Fibroblast of the aortic adventitia (primary cell): ENCODE data around the gene ANKRD28. TPM values are rescaled to one million over a fixed set of nuclear protein-coding genes. Genes with fewer than 3 reads are reported as not detected.
A peak's percentile ranks its signal among the peaks of the same experiment; 100 is the strongest.
"Not testable (repeated sequence)": the region's sequence is repeated elsewhere in the genome, so short reads cannot be mapped to it uniquely, and the experiment has no call there.

ENCODE experiments used
- DNase-seq: peaks from one replicate; pipeline ENCODE4 v3.0.0-alpha.2; 2010; ENCODE audit warnings: low read depth
- H3K4me3 ChIP-seq: 2 replicates; pipeline ENCODE4 v1.5.1; 2011; ENCODE audit warnings: low read depth, mild to moderate bottlenecking, control low read depth, low read length, moderate library complexity
- total RNA-seq: library from RNA; depleted of rRNA; stranded (reverse); fragments of >200 nt; gene quantifications from 2 replicates; pipeline ENCODE4 v1.2.3, GENCODE V29; 2012; ENCODE audit warnings: low replicate concordance
- TF ChIP-seq, protein P1 (sequence below): IDR thresholded peaks from 2 replicates; pipeline ENCODE4 v1.5.1; 2011; ENCODE audit warnings: mild to moderate bottlenecking, low read length, control low read depth, inconsistent platforms; ENCODE audit not compliant: insufficient read depth

ANKRD28 gene
- total RNA-seq, 1 donor, result 121 TPM

DNA sequence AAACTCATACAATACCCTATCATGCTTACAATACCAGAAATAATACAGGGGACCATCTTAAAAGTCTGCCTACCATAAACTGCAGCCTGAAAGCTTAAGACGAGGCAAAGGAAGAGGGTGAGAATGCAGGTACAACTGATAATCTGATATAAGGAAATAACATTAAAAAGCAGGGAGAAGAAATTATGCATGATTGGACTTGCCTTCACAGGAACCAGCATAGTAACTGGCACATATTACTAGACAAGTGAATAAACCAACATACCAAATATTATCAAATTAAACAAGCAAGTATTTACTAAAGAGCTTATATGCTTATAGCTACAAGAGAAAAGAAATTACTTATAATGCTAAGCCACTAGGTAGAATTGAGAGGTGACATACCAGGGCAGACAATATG is 18.7 kb downstream of the ANKRD28 start:
- DNase-seq, result no peak
- TF ChIP-seq, protein P1, sequence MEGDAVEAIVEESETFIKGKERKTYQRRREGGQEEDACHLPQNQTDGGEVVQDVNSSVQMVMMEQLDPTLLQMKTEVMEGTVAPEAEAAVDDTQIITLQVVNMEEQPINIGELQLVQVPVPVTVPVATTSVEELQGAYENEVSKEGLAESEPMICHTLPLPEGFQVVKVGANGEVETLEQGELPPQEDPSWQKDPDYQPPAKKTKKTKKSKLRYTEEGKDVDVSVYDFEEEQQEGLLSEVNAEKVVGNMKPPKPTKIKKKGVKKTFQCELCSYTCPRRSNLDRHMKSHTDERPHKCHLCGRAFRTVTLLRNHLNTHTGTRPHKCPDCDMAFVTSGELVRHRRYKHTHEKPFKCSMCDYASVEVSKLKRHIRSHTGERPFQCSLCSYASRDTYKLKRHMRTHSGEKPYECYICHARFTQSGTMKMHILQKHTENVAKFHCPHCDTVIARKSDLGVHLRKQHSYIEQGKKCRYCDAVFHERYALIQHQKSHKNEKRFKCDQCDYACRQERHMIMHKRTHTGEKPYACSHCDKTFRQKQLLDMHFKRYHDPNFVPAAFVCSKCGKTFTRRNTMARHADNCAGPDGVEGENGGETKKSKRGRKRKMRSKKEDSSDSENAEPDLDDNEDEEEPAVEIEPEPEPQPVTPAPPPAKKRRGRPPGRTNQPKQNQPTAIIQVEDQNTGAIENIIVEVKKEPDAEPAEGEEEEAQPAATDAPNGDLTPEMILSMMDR, result no peak

DNA sequence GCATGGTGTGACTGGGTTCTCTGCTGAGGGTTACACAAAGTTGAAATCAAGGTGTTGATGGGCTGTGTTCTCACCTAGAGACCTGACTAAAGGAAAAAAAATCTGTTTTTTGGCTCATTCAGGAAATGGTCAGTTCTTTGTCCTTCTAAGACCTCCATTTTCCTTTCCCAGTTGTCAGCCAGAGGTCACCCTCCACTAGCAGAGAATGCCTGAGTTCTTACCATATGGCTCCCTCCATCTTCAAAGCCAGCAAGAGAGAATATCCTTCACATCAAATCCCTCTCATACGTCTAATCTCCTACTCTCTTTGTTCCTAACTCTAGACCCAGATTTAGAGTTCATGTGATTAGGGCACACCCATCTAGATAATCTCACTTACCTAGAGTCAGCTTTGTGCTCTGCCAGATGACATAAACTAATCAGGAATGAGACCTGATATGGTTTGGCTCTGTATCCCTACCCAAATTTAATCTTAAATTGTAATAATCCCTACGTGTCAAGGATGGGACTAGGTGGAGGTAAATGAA is 19.4 kb downstream of the ANKRD28 start:
- TF ChIP-seq, protein P1, result no peak
- H3K4me3 ChIP-seq, result no peak overlapping the region
- no peak for DNase-seq

More for the DNA sequence above, 18.7 kb downstream of the ANKRD28 start:
- no peak overlapping the region for H3K4me3 ChIP-seq

DNA sequence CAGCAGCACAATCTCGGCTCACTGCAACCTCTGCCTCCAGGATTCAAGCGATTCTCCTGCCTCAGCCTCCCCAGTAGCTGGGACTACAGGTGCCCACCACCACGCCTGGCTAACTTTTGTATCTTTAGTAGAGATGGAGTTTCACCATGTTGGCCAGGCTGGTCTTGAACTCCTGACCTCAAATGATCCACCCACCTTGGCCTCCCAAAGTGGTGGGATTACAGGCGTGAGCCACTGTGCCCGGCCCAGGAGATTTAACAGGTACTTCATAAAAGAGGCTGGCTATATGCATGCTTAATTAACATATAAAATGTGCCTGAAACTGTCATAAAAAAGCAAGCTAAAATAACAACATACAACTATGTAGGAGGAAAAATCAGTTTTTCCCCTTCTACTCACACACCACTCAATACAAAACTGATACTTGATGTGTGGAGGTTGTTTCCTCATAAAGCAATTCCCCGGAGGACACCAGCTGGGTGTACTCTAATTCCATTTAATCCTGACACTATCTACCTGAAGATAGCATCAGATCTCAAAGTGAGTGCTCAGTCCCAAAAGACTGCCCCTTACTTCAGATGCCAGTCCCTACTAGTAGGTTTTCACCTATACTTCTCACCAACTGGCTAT is 22.7 kb downstream of the ANKRD28 start:
- not testable (repeated sequence) for H3K4me3 ChIP-seq, DNase-seq

DNA sequence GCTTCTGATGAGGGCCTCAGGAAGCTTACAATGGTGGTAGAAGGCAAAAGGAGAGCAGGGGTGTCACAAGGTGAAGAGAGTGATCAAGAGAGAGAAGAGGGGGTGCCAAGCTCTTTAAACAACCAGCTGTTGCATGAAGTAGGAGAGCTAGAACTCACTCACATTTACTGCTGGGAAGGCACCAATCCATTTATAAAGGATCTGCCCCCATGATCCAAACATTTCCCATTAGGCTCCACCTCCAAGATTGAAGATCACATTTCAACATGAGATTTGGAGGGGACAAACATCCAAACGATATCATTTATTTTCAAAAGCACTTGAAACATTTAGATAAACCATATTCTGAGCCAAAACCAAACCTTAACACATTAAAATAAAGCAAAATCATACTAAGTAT is 26.3 kb downstream of the ANKRD28 start:
- TF ChIP-seq, protein P1, result no peak
- H3K4me3 ChIP-seq, result no peak overlapping the region
- DNase-seq, result no peak

DNA sequence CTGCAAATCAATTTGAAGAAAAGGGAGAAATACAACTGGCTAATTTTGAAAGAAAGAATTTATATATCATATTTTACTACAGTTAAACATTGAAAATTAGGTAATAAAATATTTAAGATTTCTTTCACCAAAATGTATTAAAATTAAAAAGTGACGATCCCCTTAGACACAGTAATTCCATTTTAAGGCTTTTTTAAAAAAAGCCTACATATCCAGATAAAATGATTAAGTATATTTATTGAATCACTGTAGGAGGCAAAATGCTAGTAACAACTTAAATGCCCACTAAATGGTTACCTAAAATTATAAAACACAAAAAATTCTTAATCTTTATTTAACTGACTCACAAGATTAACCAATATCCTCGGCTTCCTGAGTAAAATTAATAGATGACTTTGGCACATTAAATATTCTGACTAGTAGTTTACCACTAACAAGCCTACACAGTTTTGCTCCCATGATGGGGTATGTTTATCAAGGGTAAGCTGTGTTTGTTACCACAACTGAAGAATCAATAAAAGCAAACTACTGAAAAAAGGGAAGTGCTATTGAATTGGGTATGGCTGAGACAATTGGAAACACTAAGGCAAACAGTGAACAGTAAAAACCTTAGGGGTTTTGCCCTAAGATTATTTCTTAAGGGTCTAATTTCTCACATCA is 28.4 kb downstream of the ANKRD28 start:
- no peak overlapping the region for H3K4me3 ChIP-seq

DNA sequence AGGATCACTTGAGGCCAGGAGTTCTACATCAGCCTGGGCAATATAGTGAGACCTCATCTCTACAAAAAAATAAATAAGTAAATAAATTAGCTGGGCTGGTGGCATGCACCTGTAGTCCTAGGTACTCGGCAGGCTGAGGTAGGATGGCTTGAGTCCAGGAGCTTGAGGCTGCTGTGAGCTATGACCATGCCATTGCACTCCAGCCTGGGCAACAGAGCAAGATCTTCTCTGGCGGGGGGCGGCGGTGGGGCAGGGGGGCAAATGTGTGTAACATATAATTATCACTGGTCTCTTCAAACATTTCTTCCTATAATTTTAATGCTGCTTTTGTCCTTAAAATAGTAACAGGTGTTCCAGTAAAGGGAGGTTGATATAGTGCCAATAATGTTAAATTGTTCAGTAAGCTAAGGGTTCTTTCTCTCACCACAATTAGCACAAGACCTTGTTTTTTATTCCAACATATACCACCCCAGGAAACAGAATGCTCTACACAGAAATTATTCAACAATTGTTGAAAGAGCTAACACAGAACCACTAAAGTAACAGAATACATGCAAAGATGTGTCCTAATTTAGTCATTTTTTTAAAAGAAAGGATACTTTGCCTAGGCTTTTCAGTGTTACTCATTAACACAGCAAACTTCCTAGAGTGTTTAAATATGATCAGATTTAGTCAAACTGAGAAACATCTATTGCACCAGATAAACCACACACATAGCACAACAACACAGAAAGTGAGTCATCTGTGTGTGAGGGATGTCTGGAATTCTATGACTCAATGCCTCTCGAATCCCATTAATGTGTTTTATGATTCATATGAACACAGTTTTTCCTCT is 29.1 kb downstream of the ANKRD28 start:
- peak; percentile 96 for DNase-seq
- no peak overlapping the region for H3K4me3 ChIP-seq
- TF ChIP-seq, protein P1, result no peak

More for the DNA sequence above, 28.4 kb downstream of the ANKRD28 start:
- TF ChIP-seq, protein P1, result no peak
- peak; percentile 28 for DNase-seq

DNA sequence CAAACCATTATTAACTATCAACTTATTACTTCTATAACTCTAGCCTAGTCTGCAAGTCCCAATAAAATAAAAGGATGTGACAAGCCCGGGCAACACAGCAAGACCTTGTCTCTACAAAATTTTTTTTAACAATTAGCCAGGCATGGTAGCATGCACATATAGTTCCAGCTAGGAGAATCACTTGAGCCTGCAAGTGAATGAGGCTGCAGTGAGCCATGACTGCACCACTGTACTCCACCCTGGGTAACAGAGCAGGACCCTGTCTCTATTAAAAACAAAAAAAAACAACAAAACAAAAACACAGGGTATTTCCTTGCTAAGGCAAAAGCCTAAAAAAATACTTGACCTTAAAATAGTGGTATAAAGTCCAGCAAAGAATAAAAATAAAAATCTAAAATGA is 31.4 kb downstream of the ANKRD28 start:
- no peak for DNase-seq
- no peak overlapping the region for H3K4me3 ChIP-seq
- TF ChIP-seq, protein P1, result no peak
